HepG2 (cell line): ENCODE data around the gene KMT2A. TPM values are rescaled to one million over a fixed set of nuclear protein-coding genes. Genes with fewer than 3 reads are reported as not detected.

Source experiments
- ASH2L ChIP-seq: fragments of 300-600, 200-600 bp; sonication (generic); IDR thresholded peaks from 2 replicates; pipeline ENCODE4 v1.7.0; 2017; ENCODE audit warnings: low read depth, mild to moderate bottlenecking, moderate library complexity, mixed read lengths, low read length; ENCODE audit not compliant: insufficient read length
- DR1 ChIP-seq: sonication (generic); formaldehyde crosslinking; IDR thresholded peaks from 2 replicates; pipeline ENCODE4 v1.8.0; 2021; ENCODE audit warnings: mild to moderate bottlenecking, missing genetic modification reagents, inconsistent platforms
- GFI1 ChIP-seq: sonication (generic); formaldehyde crosslinking; IDR thresholded peaks from 2 replicates; pipeline ENCODE4 v1.5.0; 2020; ENCODE audit warnings: missing genetic modification reagents, mild to moderate bottlenecking, borderline replicate concordance
- GPN1 ChIP-seq: sonication (generic); formaldehyde crosslinking; IDR thresholded peaks from 2 replicates; pipeline ENCODE4 v1.5.1; 2020; ENCODE audit warnings: missing genetic modification reagents, borderline replicate concordance
- GTF2F1 ChIP-seq: fragments of 150-350 bp; IDR thresholded peaks from 2 replicates; pipeline ENCODE4 v1.6.1; 2014; ENCODE audit warnings: low read length
- MAFF ChIP-seq: IDR thresholded peaks from 2 replicates; pipeline ENCODE4 v1.6.1; 2011; ENCODE audit warnings: low read depth, low read length, improper control_type of control experiment
- NFE2 ChIP-seq: sonication (generic); formaldehyde crosslinking; IDR thresholded peaks from 2 replicates; pipeline ENCODE4 v1.4.0; 2020; ENCODE audit warnings: missing genetic modification reagents
- SAFB2 ChIP-seq: sonication (generic); formaldehyde crosslinking; IDR thresholded peaks from 2 replicates; pipeline ENCODE4 v1.5.1; 2020; ENCODE audit warnings: missing genetic modification reagents, low read depth, mild to moderate bottlenecking, borderline replicate concordance
- STAG1 ChIP-seq: sonication (generic); formaldehyde crosslinking; IDR thresholded peaks from 2 replicates; pipeline ENCODE4 v1.4.0; 2020; ENCODE audit warnings: missing genetic modification reagents
- ZIK1 ChIP-seq: sonication (generic); formaldehyde crosslinking; IDR thresholded peaks from 2 replicates; pipeline ENCODE4 v1.5.0; 2020; ENCODE audit warnings: mild to moderate bottlenecking, low read depth, missing genetic modification reagents, borderline replicate concordance
- ZMYM2 ChIP-seq: sonication (generic); formaldehyde crosslinking; IDR thresholded peaks from 2 replicates; pipeline ENCODE4 v1.8.0; 2022; ENCODE audit warnings: mild to moderate bottlenecking, missing genetic modification reagents
- ZNF121 ChIP-seq: sonication (generic); formaldehyde crosslinking; IDR thresholded peaks from 2 replicates; pipeline ENCODE4 v1.5.0; 2020; ENCODE audit warnings: mild to moderate bottlenecking, missing genetic modification reagents
- ZNF326 ChIP-seq: sonication (generic); formaldehyde crosslinking; IDR thresholded peaks from 2 replicates; pipeline ENCODE4 v1.4.0; 2020; ENCODE audit warnings: missing genetic modification reagents, borderline replicate concordance
- ZNF354B ChIP-seq: sonication (generic); formaldehyde crosslinking; IDR thresholded peaks from 2 replicates; pipeline ENCODE4 v1.8.0; 2022; ENCODE audit warnings: mild to moderate bottlenecking, missing genetic modification reagents
- ZNF367 ChIP-seq: sonication (generic); formaldehyde crosslinking; IDR thresholded peaks from 2 replicates; pipeline ENCODE4 v1.4.0; 2020; ENCODE audit warnings: missing genetic modification reagents, borderline replicate concordance
- ZNF563 ChIP-seq: sonication (generic); formaldehyde crosslinking; IDR thresholded peaks from 2 replicates; pipeline ENCODE4 v1.8.0; 2022; ENCODE audit warnings: mild to moderate bottlenecking, moderate library complexity, missing genetic modification reagents
- ZNF652 ChIP-seq: IDR thresholded peaks from 2 replicates; pipeline ENCODE4 v1.6.1; 2016; ENCODE audit warnings: low read depth, borderline replicate concordance
- ZNF674 ChIP-seq: sonication (generic); formaldehyde crosslinking; IDR thresholded peaks from 2 replicates; pipeline ENCODE4 v1.5.0; 2020; ENCODE audit warnings: low read depth, mild to moderate bottlenecking, missing genetic modification reagents
- ZNF788 ChIP-seq: sonication (generic); formaldehyde crosslinking; IDR thresholded peaks from 2 replicates; pipeline ENCODE4 v1.5.0; 2020; ENCODE audit warnings: mild to moderate bottlenecking, missing genetic modification reagents, borderline replicate concordance
- polyA plus RNA-seq, 8 experiments: library from polyadenylated mRNA; depleted of rRNA in 3 of 8; stranded (reverse) in 7 of 8; unstranded in 1 of 8; fragments of >200 nt; fragmentation: Illumina TruSeq in 4 of 8; extraction: Trizol in 4 of 8; gene quantifications; 2 replicates each; pipeline versions ENCODE4 v1.2.1 to v1.2.3, GENCODE V29; 2011 to 2016; ENCODE audit warnings: low read depth in 4 of 8, missing spikeins in 1 of 8, mixed read lengths in 1 of 8; ENCODE audit not compliant: insufficient read depth in 1 of 8
- total RNA-seq, 5 experiments: library from RNA; depleted of rRNA; stranded (reverse); fragments of >200 nt; fragmentation: Illumina TruSeq; extraction: Trizol; gene quantifications; 2 replicates each; pipeline ENCODE4 v1.2.3, GENCODE V29; 2016; ENCODE audit warnings: low read depth in 1 of 5
- TF ChIP-seq, protein P1 (sequence below): IDR thresholded peaks from 2 replicates; pipeline ENCODE4 v1.6.1; 2016; ENCODE audit warnings: missing compliant biosample characterization, missing genetic modification reagents, borderline replicate concordance
- TF ChIP-seq, protein P2 (sequence below): sonication (generic); formaldehyde crosslinking; IDR thresholded peaks from 2 replicates; pipeline ENCODE4; 2020; ENCODE audit warnings: missing genetic modification reagents, mild to moderate bottlenecking, borderline replicate concordance
- TF ChIP-seq, protein P3 (sequence below): IDR thresholded peaks from 2 replicates; pipeline ENCODE4 v1.6.1; 2016
- TF ChIP-seq, protein P4 (sequence below): sonication (generic); formaldehyde crosslinking; IDR thresholded peaks from 2 replicates; pipeline ENCODE4 v1.4.0; 2020; ENCODE audit warnings: missing genetic modification reagents

The KMT2A gene
- total and polyA plus RNA-seq, 2 of the 13 experiments (the other 11 are each of a cell fraction or from before 2014, with no cell fraction given): 12.4 to 20.0 TPM

DNA sequence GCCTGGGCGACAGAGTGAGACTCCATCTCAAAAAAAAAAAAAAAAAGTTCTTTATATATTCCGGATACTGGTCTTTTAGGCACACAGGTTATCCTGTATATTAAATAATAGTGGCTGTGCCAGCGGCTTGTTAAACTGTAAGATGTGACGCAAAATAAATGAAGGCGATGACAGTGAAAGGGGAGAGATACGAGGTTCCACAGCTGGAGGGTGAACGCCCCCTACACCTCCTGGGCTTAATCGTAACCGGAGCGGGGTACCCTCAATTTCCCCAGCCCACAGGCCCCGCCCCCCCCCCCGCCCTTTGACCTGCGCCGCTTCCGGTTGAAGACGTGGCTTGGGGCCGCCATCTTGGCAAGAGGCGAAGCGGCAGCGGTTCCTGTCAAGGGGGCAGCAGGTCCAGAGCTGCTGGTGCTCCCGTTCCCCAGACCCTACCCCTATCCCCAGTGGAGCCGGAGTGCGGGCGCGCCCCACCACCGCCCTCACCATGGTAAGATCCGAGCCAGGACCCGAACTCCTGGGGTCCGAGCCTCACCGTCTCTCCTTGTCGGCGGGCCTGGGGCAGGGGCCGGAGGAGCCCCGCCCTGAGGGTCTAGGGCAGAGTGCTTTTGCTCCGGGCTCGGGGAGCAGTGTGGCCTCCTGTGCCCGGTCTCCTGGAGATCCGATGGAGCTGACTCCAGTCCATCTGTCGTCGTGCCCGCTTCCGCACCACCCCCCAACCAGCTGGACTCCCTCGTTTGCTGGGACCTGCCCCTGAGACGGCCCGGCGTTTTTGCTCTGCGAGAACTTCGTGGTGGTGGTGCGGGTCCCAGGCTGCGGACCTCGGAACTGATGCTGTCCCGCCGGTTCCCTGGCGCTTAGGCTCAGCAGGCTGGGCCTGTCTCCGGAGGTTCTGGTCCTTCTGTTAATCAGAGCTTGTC lies 136.0 kb downstream of the KMT2A start, which contains the start of gene ARCN1 (continued):
- TF ChIP-seq, protein P1, sequence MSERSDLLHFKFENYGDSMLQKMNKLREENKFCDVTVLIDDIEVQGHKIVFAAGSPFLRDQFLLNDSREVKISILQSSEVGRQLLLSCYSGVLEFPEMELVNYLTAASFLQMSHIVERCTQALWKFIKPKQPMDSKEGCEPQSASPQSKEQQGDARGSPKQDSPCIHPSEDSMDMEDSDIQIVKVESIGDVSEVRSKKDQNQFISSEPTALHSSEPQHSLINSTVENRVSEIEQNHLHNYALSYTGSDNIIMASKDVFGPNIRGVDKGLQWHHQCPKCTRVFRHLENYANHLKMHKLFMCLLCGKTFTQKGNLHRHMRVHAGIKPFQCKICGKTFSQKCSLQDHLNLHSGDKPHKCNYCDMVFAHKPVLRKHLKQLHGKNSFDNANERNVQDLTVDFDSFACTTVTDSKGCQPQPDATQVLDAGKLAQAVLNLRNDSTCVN (CRISPR knock-in tag): no peak; the same call in 1 of the 2 replicates
- TF ChIP-seq SAFB2: no peak; the same call in 1 of the 2 replicates
- peak; percentile 70; the same call in 1 of the 2 replicates for TF ChIP-seq ZNF563 (CRISPR knock-in tag)
- peak; percentile 17; the same call in 1 of the 2 replicates for TF ChIP-seq GTF2F1
- TF ChIP-seq, protein P2, sequence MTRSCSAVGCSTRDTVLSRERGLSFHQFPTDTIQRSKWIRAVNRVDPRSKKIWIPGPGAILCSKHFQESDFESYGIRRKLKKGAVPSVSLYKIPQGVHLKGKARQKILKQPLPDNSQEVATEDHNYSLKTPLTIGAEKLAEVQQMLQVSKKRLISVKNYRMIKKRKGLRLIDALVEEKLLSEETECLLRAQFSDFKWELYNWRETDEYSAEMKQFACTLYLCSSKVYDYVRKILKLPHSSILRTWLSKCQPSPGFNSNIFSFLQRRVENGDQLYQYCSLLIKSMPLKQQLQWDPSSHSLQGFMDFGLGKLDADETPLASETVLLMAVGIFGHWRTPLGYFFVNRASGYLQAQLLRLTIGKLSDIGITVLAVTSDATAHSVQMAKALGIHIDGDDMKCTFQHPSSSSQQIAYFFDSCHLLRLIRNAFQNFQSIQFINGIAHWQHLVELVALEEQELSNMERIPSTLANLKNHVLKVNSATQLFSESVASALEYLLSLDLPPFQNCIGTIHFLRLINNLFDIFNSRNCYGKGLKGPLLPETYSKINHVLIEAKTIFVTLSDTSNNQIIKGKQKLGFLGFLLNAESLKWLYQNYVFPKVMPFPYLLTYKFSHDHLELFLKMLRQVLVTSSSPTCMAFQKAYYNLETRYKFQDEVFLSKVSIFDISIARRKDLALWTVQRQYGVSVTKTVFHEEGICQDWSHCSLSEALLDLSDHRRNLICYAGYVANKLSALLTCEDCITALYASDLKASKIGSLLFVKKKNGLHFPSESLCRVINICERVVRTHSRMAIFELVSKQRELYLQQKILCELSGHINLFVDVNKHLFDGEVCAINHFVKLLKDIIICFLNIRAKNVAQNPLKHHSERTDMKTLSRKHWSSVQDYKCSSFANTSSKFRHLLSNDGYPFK (CRISPR knock-in tag): peak; percentile 50; the same call in 1 of the 2 replicates
- TF ChIP-seq GPN1 (CRISPR knock-in tag): 0 out of 2 replicates have a peak, but pooled peaks have one; percentile 48
- no peak for TF ChIP-seq ZIK1 (CRISPR knock-in tag)
- no peak for TF ChIP-seq ZMYM2
- TF ChIP-seq, protein P3, sequence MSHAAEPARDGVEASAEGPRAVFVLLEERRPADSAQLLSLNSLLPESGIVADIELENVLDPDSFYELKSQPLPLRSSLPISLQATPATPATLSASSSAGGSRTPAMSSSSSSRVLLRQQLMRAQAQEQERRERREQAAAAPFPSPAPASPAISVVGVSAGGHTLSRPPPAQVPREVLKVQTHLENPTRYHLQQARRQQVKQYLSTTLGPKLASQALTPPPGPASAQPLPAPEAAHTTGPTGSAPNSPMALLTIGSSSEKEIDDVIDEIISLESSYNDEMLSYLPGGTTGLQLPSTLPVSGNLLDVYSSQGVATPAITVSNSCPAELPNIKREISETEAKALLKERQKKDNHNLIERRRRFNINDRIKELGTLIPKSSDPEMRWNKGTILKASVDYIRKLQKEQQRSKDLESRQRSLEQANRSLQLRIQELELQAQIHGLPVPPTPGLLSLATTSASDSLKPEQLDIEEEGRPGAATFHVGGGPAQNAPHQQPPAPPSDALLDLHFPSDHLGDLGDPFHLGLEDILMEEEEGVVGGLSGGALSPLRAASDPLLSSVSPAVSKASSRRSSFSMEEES (CRISPR knock-in tag): no peak
- TF ChIP-seq, protein P4, sequence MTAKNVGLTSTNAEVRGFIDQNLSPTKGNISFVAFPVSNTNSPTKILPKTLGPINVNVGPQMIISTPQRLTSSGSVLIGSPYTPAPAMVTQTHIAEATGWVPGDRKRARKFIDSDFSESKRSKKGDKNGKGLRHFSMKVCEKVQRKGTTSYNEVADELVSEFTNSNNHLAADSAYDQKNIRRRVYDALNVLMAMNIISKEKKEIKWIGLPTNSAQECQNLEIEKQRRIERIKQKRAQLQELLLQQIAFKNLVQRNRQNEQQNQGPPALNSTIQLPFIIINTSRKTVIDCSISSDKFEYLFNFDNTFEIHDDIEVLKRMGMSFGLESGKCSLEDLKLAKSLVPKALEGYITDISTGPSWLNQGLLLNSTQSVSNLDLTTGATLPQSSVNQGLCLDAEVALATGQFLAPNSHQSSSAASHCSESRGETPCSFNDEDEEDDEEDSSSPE (CRISPR knock-in tag): no peak
- no peak for TF ChIP-seq ZNF354B
- peak; percentile 88 for TF ChIP-seq ASH2L
- TF ChIP-seq NFE2: no peak
- TF ChIP-seq GFI1 (CRISPR knock-in tag): no peak
- TF ChIP-seq ZNF788 (CRISPR knock-in tag): no peak
- TF ChIP-seq ZNF674: no peak
- TF ChIP-seq ZNF367: no peak
- no peak for TF ChIP-seq MAFF
- no peak for TF ChIP-seq ZNF121 (CRISPR knock-in tag)
- no peak for TF ChIP-seq ZNF652
- TF ChIP-seq DR1 (CRISPR knock-in tag): peak; percentile 37; the same call in 1 of the 2 replicates
- TF ChIP-seq ZNF326: no peak
- TF ChIP-seq STAG1 (CRISPR knock-in tag): no peak
